H1 (cell line): ENCODE results near the gene ARMC9. TPM values are rescaled to one million over a fixed set of nuclear protein-coding genes. Genes with fewer than 3 reads are reported as not detected.
"Not testable (repeated sequence)": the region's sequence is repeated elsewhere in the genome, so short reads cannot be mapped to it uniquely, and the experiment has no call there.

Source experiments
- CTCF ChIA-PET: fragments of 300-600 bp; sonication (Branson Sonifier 250); formaldehyde crosslinking; loops from one replicate; lab custom pipeline; 2021; ENCODE audit not compliant: partially characterized antibody; lab: Charles Lee
- POLR2A ChIA-PET: fragments of 300-600 bp; sonication (Branson Sonifier 250); formaldehyde crosslinking; loops from one replicate; lab custom pipeline; 2021; ENCODE audit warnings: inconsistent platforms; ENCODE audit not compliant: partially characterized antibody; lab: Charles Lee
- DNase-seq, 2 experiments: peaks; one replicate each; pipeline versions ENCODE4 v3.0.0 to v3.0.0-alpha.2; 2010 to 2022; ENCODE audit warnings: low spot score in 2 of 2, low read depth in 1 of 2, mixed read lengths in 1 of 2
- FAIRE-seq: peaks from 2 replicates; lab custom pipeline; 2011; peaks lifted over from hg19 to GRCh38; lab: Jason Lieb, UNC
- H2AFZ ChIP-seq: 2 replicates; pipeline ENCODE4 v1.8.1; 2012; ENCODE audit warnings: low read length, inconsistent platforms
- H2AK5ac ChIP-seq: 2 replicates; pipeline ENCODE4 v1.6.1; 2013; ENCODE audit warnings: low read depth, low read length
- H2BK120ac ChIP-seq: replicated peaks from 2 replicates; pipeline ENCODE3; 2013; ENCODE audit warnings: low read depth, low read length, inconsistent platforms
- H2BK12ac ChIP-seq: 2 replicates; pipeline ENCODE4 v1.6.1; 2013; ENCODE audit warnings: low read depth, low read length
- H2BK15ac ChIP-seq: 2 replicates; pipeline ENCODE4 v1.6.1; 2013; ENCODE audit warnings: low read length
- H2BK20ac ChIP-seq: 2 replicates; pipeline ENCODE4 v1.6.1; 2013; ENCODE audit warnings: low read length
- H2BK5ac ChIP-seq: 2 replicates; pipeline ENCODE4 v1.6.1; 2013; ENCODE audit warnings: low read depth, low read length
- H3K14ac ChIP-seq: 2 replicates; pipeline ENCODE4 v1.6.1; 2013; ENCODE audit warnings: inconsistent platforms; ENCODE audit not compliant: insufficient read length
- H3K18ac ChIP-seq: 2 replicates; pipeline ENCODE4 v1.6.1; 2013; ENCODE audit warnings: low read length; ENCODE audit errors: extremely low read depth
- H3K23ac ChIP-seq: 2 replicates; pipeline ENCODE4 v1.6.1; 2013; ENCODE audit warnings: inconsistent platforms; ENCODE audit not compliant: insufficient read length
- H3K23me2 ChIP-seq: 2 replicates; pipeline ENCODE4 v1.6.1; 2013; ENCODE audit warnings: low read depth, low read length
- H3K27ac ChIP-seq: 2 replicates; pipeline ENCODE4 v1.6.1; 2011; ENCODE audit warnings: low read depth, low read length, inconsistent platforms
- H3K27me3 ChIP-seq, 4 experiments: replicated peaks in 1 of 4; 1 replicate in 1 of 4; 2 replicates in 3 of 4; pipeline versions ENCODE4 v1.6.1 to v1.8.1; 2011 to 2013; ENCODE audit warnings: low read length in 3 of 4, mild to moderate bottlenecking in 3 of 4, inconsistent platforms in 2 of 4, mixed read lengths in 2 of 4, moderate library complexity in 1 of 4; ENCODE audit not compliant: control insufficient read depth in 3 of 4, insufficient read depth in 3 of 4; ENCODE audit errors: extremely low read depth in 1 of 4
- H3K36me3 ChIP-seq, 4 experiments: 2 replicates each; pipeline versions ENCODE4 v1.6.1 to v1.8.1; 2011 to 2013; ENCODE audit warnings: mild to moderate bottlenecking in 4 of 4, low read length in 3 of 4, moderate library complexity in 2 of 4, control low read depth in 1 of 4, inconsistent platforms in 1 of 4; ENCODE audit not compliant: insufficient read depth in 4 of 4, control insufficient read depth in 2 of 4
- H3K4ac ChIP-seq: replicated peaks from 2 replicates; pipeline ENCODE3; 2013; ENCODE audit warnings: low read length, low read depth, mixed read lengths, inconsistent platforms; ENCODE audit not compliant: insufficient read length
- H3K4me1 ChIP-seq, 4 experiments: replicated peaks in 1 of 4; 1 replicate in 1 of 4; 2 replicates in 3 of 4; pipeline versions ENCODE4 v1.6.1 to v1.8.1; 2011 to 2013; ENCODE audit warnings: low read length in 3 of 4, inconsistent platforms in 2 of 4, mixed read lengths in 1 of 4; ENCODE audit not compliant: insufficient read depth in 4 of 4, control insufficient read depth in 3 of 4
- H3K4me2 ChIP-seq, 2 experiments: 2 replicates each; pipeline versions ENCODE4 v1.6.1 to v1.8.1; 2011 to 2013; ENCODE audit warnings: low read depth in 2 of 2, low read length in 2 of 2, control low read depth in 1 of 2, inconsistent platforms in 1 of 2, mild to moderate bottlenecking in 1 of 2; ENCODE audit not compliant: insufficient read depth in 1 of 2
- H3K4me3 ChIP-seq, 4 experiments: fragments of 200-600, 300-600 bp in 1 of 4; sonication (generic), shearing (Covaris generic), sonication (Bioruptor Twin) in 1 of 4; 2 replicates each; pipeline versions ENCODE4 v1.5.1 to v1.8.1; 2011 to 2016; ENCODE audit warnings: low read length in 4 of 4, low read depth in 3 of 4, control low read depth in 2 of 4, inconsistent platforms in 2 of 4, mild to moderate bottlenecking in 2 of 4, mixed read lengths in 1 of 4, moderate library complexity in 1 of 4; ENCODE audit not compliant: insufficient read depth in 2 of 4; ENCODE audit errors: extremely low read depth in 1 of 4
- H3K56ac ChIP-seq: replicated peaks from 2 replicates; pipeline ENCODE3; 2013; ENCODE audit warnings: low read depth, mild to moderate bottlenecking, mixed read lengths, low read length, inconsistent platforms; ENCODE audit not compliant: insufficient read length
- H3K79me1 ChIP-seq: 2 replicates; pipeline ENCODE4 v1.6.1; 2013; ENCODE audit warnings: low read depth, low read length, control low read depth
- H3K79me2 ChIP-seq, 2 experiments: 2 replicates each; pipeline versions ENCODE4 v1.6.1 to v1.8.1; 2012 to 2013; ENCODE audit warnings: low read length in 2 of 2, mild to moderate bottlenecking in 2 of 2, inconsistent platforms in 1 of 2; ENCODE audit not compliant: insufficient read depth in 2 of 2, control insufficient read depth in 1 of 2
- H3K9ac ChIP-seq, 4 experiments: replicated peaks in 1 of 4; 1 replicate in 1 of 4; 2 replicates in 3 of 4; pipeline versions ENCODE4 v1.6.1 to v1.8.1; 2011 to 2013; ENCODE audit warnings: low read depth in 3 of 4, low read length in 3 of 4, control low read depth in 2 of 4, mild to moderate bottlenecking in 2 of 4, moderate library complexity in 2 of 4, inconsistent platforms in 1 of 4; ENCODE audit errors: extremely low read depth in 1 of 4
- H3K9me3 ChIP-seq, 2 experiments: 2 replicates each; pipeline versions ENCODE4 v1.6.1 to v1.8.1; 2012 to 2013; ENCODE audit warnings: mild to moderate bottlenecking in 2 of 2, moderate library complexity in 2 of 2, control low read depth in 1 of 2, inconsistent platforms in 1 of 2, low read depth in 1 of 2, low read length in 1 of 2, mixed read lengths in 1 of 2; ENCODE audit not compliant: insufficient read depth in 2 of 2
- H4K20me1 ChIP-seq, 2 experiments: replicated peaks in 1 of 2; 2 replicates each; pipeline versions ENCODE3 to v1.8.1; 2011 to 2013; ENCODE audit warnings: inconsistent platforms in 2 of 2, low read length in 2 of 2, mild to moderate bottlenecking in 1 of 2; ENCODE audit not compliant: insufficient read depth in 2 of 2, control insufficient read depth in 1 of 2
- H4K5ac ChIP-seq: 2 replicates; pipeline ENCODE4 v1.6.1; 2013; ENCODE audit warnings: low read length, low read depth, mixed read lengths, inconsistent platforms; ENCODE audit not compliant: insufficient read length
- H4K8ac ChIP-seq: 2 replicates; pipeline ENCODE4 v1.8.0; 2013; ENCODE audit warnings: mild to moderate bottlenecking, moderate library complexity, low read length, inconsistent platforms; ENCODE audit not compliant: insufficient read depth; ENCODE audit errors: extremely low read depth
- H4K91ac ChIP-seq: replicated peaks from 2 replicates; pipeline ENCODE3; 2013; ENCODE audit warnings: low read length, mixed read lengths, inconsistent platforms; ENCODE audit not compliant: insufficient read length
- RAD21 ChIP-seq, 2 experiments: IDR thresholded peaks in 1 of 2; conservative IDR thresholded peaks in 1 of 2; 2 replicates each; pipeline ENCODE4 v1.6.1; 2011; ENCODE audit warnings: low read depth in 2 of 2, low read length in 2 of 2, improper control_type of control experiment in 1 of 2, inconsistent platforms in 1 of 2, mild to moderate bottlenecking in 1 of 2, moderate library complexity in 1 of 2
- WGBS, 2 experiments: shearing (Covaris generic) in 1 of 2; methylation state at CpG; one replicate each; pipeline versions ENCODE4 v1.1.6 to v1.1.7; 2013 to 2015; ENCODE audit warnings: low lambda C conversion rate in 2 of 2, mixed read lengths in 2 of 2, inconsistent platforms in 1 of 2, low coverage in 1 of 2, missing lambda C conversion rate in 1 of 2; ENCODE audit not compliant: insufficient replicate concordance in 2 of 2, insufficient coverage in 1 of 2, insufficient read length in 1 of 2; ENCODE audit errors: extremely low coverage in 1 of 2, missing lambda C conversion rate in 1 of 2; 5-methylcytosine and 5-hydroxymethylcytosine counted together
- polyA plus RNA-seq, 7 experiments: library from polyadenylated mRNA; depleted of rRNA in 3 of 7; stranded (reverse) in 5 of 7; unstranded in 2 of 7; fragments of >200 nt in 5 of 7; fragments of 200-250 nt in 2 of 7; gene quantifications; 1 replicate in 5 of 7; 2 replicates in 1 of 7; 4 replicates in 1 of 7; pipeline versions ENCODE4 v1.2.1 to v1.2.3, GENCODE V29; 2011 to 2013; ENCODE audit warnings: missing spikeins in 2 of 7, mixed read lengths in 2 of 7
- total RNA-seq: library from RNA; stranded (reverse); fragmentation: NEBNext Ultra II Directional; extraction: Animal tissue kit (Norgen Biotek cat#: 25700); gene quantifications from 2 replicates; pipeline ENCODE4 v1.2.1, GENCODE V29; 2021

The ARMC9 gene
- total and polyA plus RNA-seq, 2 of the 8 experiments (the other 6 are each of a cell fraction or from before 2014, with no cell fraction given): 23.2 to 36.1 TPM

GRCh38 chr2:231408304-231408703, 209.9 kb downstream of the ARMC9 start:
- H3K56ac ChIP-seq, H3K4me2 ChIP-seq, H2AFZ ChIP-seq, H3K79me2 ChIP-seq, H3K9me3 ChIP-seq, H3K4ac ChIP-seq, H4K20me1 ChIP-seq, H3K18ac ChIP-seq, H3K9ac ChIP-seq, DNase-seq, H3K23me2 ChIP-seq, H3K14ac ChIP-seq, H3K27ac ChIP-seq, H2BK15ac ChIP-seq, H4K5ac ChIP-seq, H4K8ac ChIP-seq, H2BK5ac ChIP-seq, H2BK20ac ChIP-seq, H4K91ac ChIP-seq, FAIRE-seq, H2AK5ac ChIP-seq, H3K23ac ChIP-seq, H3K4me3 ChIP-seq, H2BK120ac ChIP-seq, H3K36me3 ChIP-seq, H3K79me1 ChIP-seq, H3K27me3 ChIP-seq: not testable (repeated sequence)
- 0 out of 2 replicates have a peak overlapping the region, but pooled peaks have one; percentile 68 for H2BK12ac ChIP-seq
- 75% methylated on average over 9 of the region's 9 CpGs; no CpG with 5 or more reads in 1 of the 2 experiments for WGBS, 2 experiments
- TF ChIP-seq RAD21 (IDR thresholded peaks at IDR 0.05 in 1 of 2, conservative IDR thresholded peaks at IDR 0.05 in 1 of 2; ENCODE audit: low read depth in 2 of 2, low read length in 2 of 2): 0 out of 4 replicates have a peak, but pooled peaks of 1 of the 2 experiments have one; percentile 3
- CTCF ChIA-PET: interaction anchor here (0.6 to 32.5 kb wide), 21 partner anchors 4 to 481 kb away, joined by 3 to 617 read pairs (median 7); partner anchors contain the start of gene B3GNT7
- H3K4me1 ChIP-seq: peaks cover 6 to 21% (median 17%) of the 10 kb centered on the region in 4 experiments
- POLR2A ChIA-PET: interaction anchor here (1.1 to 20.1 kb wide), 4 partner anchors 7 to 56 kb away, joined by 3 to 235 read pairs (median 52); partner anchors contain the start of gene NCL
